Skeletal muscle tissue (tissue), 4 donors: ENCODE results near the gene TMEM245. TPM values are rescaled to one million over a fixed set of nuclear protein-coding genes. Genes with fewer than 3 reads are reported as not detected.

ENCODE experiments used
- H3K27ac ChIP-seq: one replicate; pipeline ENCODE4 v1.7.0; 2013; ENCODE audit warnings: mild to moderate bottlenecking, low read depth, low read length, inconsistent platforms
- H3K27me3 ChIP-seq, 3 donors: one replicate each; pipeline ENCODE4 v1.7.0; 2013; ENCODE audit warnings: low read length in 3 of 3; ENCODE audit not compliant: control insufficient read depth in 3 of 3, insufficient read depth in 3 of 3
- H3K36me3 ChIP-seq, 3 donors: one replicate each; pipeline ENCODE4 v1.7.0; 2013; ENCODE audit warnings: low read length in 3 of 3; ENCODE audit not compliant: control insufficient read depth in 3 of 3, insufficient read depth in 3 of 3
- H3K4me1 ChIP-seq, 3 donors: one replicate each; pipeline ENCODE4 v1.7.0; 2013; ENCODE audit warnings: low read length in 3 of 3, mild to moderate bottlenecking in 3 of 3; ENCODE audit not compliant: control insufficient read depth in 3 of 3, insufficient read depth in 3 of 3
- H3K4me3 ChIP-seq, 3 donors: one replicate each; pipeline ENCODE4 v1.7.0; 2013; ENCODE audit warnings: low read length in 3 of 3
- H3K9ac ChIP-seq, 3 donors: one replicate each; pipeline ENCODE4 v1.7.0; 2013; ENCODE audit warnings: low read length in 3 of 3, mild to moderate bottlenecking in 3 of 3, moderate library complexity in 2 of 3, low read depth in 1 of 3
- H3K9me3 ChIP-seq, 3 donors: one replicate each; pipeline ENCODE4 v1.7.0; 2013; ENCODE audit warnings: low read length in 3 of 3; ENCODE audit not compliant: control insufficient read depth in 3 of 3
- total RNA-seq: library from RNA; depleted of rRNA; stranded (reverse); fragments of >200 nt; gene quantifications from one replicate; pipeline ENCODE4 v1.2.3, GENCODE V29; 2014
- donor health status: Osteomylitis.

The TMEM245 gene
- total RNA-seq, result 62.6 TPM

- no peaks in the 10 kb centered on the region for H3K36me3 ChIP-seq
- peaks cover 33 to 39% (median 36%) of the 10 kb centered on the region in 3 donors for H3K4me1 ChIP-seq
- peak within 1 kb of the TSS; percentile 70 to 92 (median 92) for H3K9ac ChIP-seq
- H3K27ac ChIP-seq, result peak within 1 kb of the TSS; percentile 65
- H3K9me3 ChIP-seq, result no peaks in the 10 kb centered on the region
- H3K4me3 ChIP-seq, result peak within 1 kb of the TSS; percentile 76 to 95 (median 92)
- H3K27me3 ChIP-seq, result no peaks in the 10 kb centered on the region
These were observed at the start of gene TMEM245 for GRCh38 chr9:109119439-109120203. TMEM245 (minus strand) TSS chr9:109119947; CDS start chr9:109119913, 34 bp downstream.

- Histone ChIP-seq H3K9me3 (peaks cover 0 to 7% (median 7%) of the 10 kb centered on the region in 3 donors), H3K4me3 (no peak overlapping the region), H3K36me3 (no peaks in the 10 kb centered on the region), H3K9ac (no peak overlapping the region), H3K27me3 (peaks cover 17 to 28% (median 25%) of the 10 kb centered on the region in 3 donors), H3K4me1 (no peaks in the 10 kb centered on the region), H3K27ac (no peak overlapping the region)
These were observed 48.4 kb upstream of the TMEM245 start for GRCh38 chr9:109168170-109168569.

- no peak overlapping the region for H3K9ac ChIP-seq
- no peak overlapping the region for H3K27ac ChIP-seq
- H3K36me3 ChIP-seq, result no peaks in the 10 kb centered on the region
- no peak overlapping the region for H3K4me3 ChIP-seq
- peaks cover 0 to 7% (median 7%) of the 10 kb centered on the region in 3 donors for H3K9me3 ChIP-seq
- no peaks in the 10 kb centered on the region for H3K4me1 ChIP-seq
- peaks cover 17 to 28% (median 25%) of the 10 kb centered on the region in 3 donors for H3K27me3 ChIP-seq
These were observed 48.0 kb upstream of the TMEM245 start for GRCh38 chr9:109167716-109168115.

GRCh38 chr9:109166771-109167601 is 47.2 kb upstream of the TMEM245 start, which contains the start of gene FRRS1L:
FRRS1L (minus strand) TSS chr9:109167249; CDS start chr9:109167138, 111 bp downstream.
- no peak within 1 kb of the TSS for H3K9ac ChIP-seq
- H3K4me3 ChIP-seq, result no peak within 1 kb of the TSS

GRCh38 chr9:109166171-109166770 is 46.5 kb upstream of the TMEM245 start:
- H3K36me3 ChIP-seq, result no peaks in the 10 kb centered on the region
- no peak overlapping the region for H3K9ac ChIP-seq
- no peak overlapping the region for H3K27ac ChIP-seq
- no peaks in the 10 kb centered on the region for H3K4me1 ChIP-seq
- H3K4me3 ChIP-seq, result no peak overlapping the region
- peaks cover 0 to 7% (median 7%) of the 10 kb centered on the region in 3 donors for H3K9me3 ChIP-seq
- H3K27me3 ChIP-seq, result peaks cover 17 to 26% (median 25%) of the 10 kb centered on the region in 3 donors

More at GRCh38 chr9:109166771-109167601, 47.2 kb upstream of the TMEM245 start, which contains the start of gene FRRS1L:
- H3K27me3 ChIP-seq, result peaks cover 17 to 28% (median 25%) of the 10 kb centered on the region in 3 donors
- no peaks in the 10 kb centered on the region for H3K36me3 ChIP-seq
- no peaks in the 10 kb centered on the region for H3K4me1 ChIP-seq
- no peak within 1 kb of the TSS for H3K27ac ChIP-seq
- peaks cover 0 to 7% (median 7%) of the 10 kb centered on the region in 3 donors for H3K9me3 ChIP-seq

GRCh38 chr9:109164042-109164441 is 44.3 kb upstream of the TMEM245 start:
- H3K4me1 ChIP-seq, result no peaks in the 10 kb centered on the region

GRCh38 chr9:109163194-109163593 is 43.4 kb upstream of the TMEM245 start:
- peaks cover 17 to 24% (median 23%) of the 10 kb centered on the region in 3 donors for H3K27me3 ChIP-seq
- no peaks in the 10 kb centered on the region for H3K36me3 ChIP-seq
- H3K4me1 ChIP-seq, result no peaks in the 10 kb centered on the region
- no peak overlapping the region for H3K27ac ChIP-seq
- no peak overlapping the region for H3K9ac ChIP-seq
- H3K4me3 ChIP-seq, result no peak overlapping the region
- H3K9me3 ChIP-seq, result peaks cover 0 to 10% (median 7%) of the 10 kb centered on the region in 3 donors

More at GRCh38 chr9:109164042-109164441, 44.3 kb upstream of the TMEM245 start:
- H3K9me3 ChIP-seq, result peaks cover 0 to 7% (median 7%) of the 10 kb centered on the region in 3 donors
- H3K27me3 ChIP-seq, result peaks cover 17 to 26% (median 25%) of the 10 kb centered on the region in 3 donors
- H3K27ac ChIP-seq, result no peak overlapping the region
- no peaks in the 10 kb centered on the region for H3K36me3 ChIP-seq
- H3K9ac ChIP-seq, result no peak overlapping the region
- H3K4me3 ChIP-seq, result no peak overlapping the region

- Histone ChIP-seq H3K27ac (no peak overlapping the region), H3K9ac (no peak overlapping the region), H3K4me1 (no peaks in the 10 kb centered on the region), H3K4me3 (no peak overlapping the region), H3K27me3 (peaks cover 14 to 19% (median 19%) of the 10 kb centered on the region in 3 donors), H3K9me3 (peaks cover 0 to 10% (median 7%) of the 10 kb centered on the region in 3 donors), H3K36me3 (no peaks in the 10 kb centered on the region)
These were observed 42.9 kb upstream of the TMEM245 start for GRCh38 chr9:109162677-109163076.

GRCh38 chr9:109161471-109161870 is 41.7 kb upstream of the TMEM245 start:
- Histone ChIP-seq H3K4me3 (no peak overlapping the region), H3K4me1 (no peaks in the 10 kb centered on the region), H3K36me3 (no peaks in the 10 kb centered on the region), H3K27me3 (peaks cover 8 to 12% (median 11%) of the 10 kb centered on the region in 3 donors), H3K9me3 (peaks cover 0 to 10% (median 7%) of the 10 kb centered on the region in 3 donors), H3K27ac (no peak overlapping the region), H3K9ac (no peak overlapping the region)
